Mesendoderm (in vitro differentiated cells): ENCODE results near the gene SPNS3.
A peak's percentile ranks its signal among the peaks of the same experiment; 100 is the strongest.

Experiments used
- DNase-seq: peaks from one replicate; pipeline ENCODE4 v3.0.0; 2013
- H2AK5ac ChIP-seq: 2 replicates; pipeline ENCODE4 v1.6.1; 2013; ENCODE audit warnings: low read length, inconsistent platforms
- H2BK120ac ChIP-seq: 2 replicates; pipeline ENCODE4 v1.6.1; 2013; ENCODE audit warnings: low read depth, mild to moderate bottlenecking, low read length, moderate library complexity, mixed read lengths
- H2BK15ac ChIP-seq: replicated peaks from 2 replicates; pipeline ENCODE4 v1.6.1; 2013; ENCODE audit warnings: low read depth, mild to moderate bottlenecking, moderate library complexity
- H2BK5ac ChIP-seq: 2 replicates; pipeline ENCODE4 v1.6.1; 2013; ENCODE audit warnings: low read length, inconsistent platforms
- H3K18ac ChIP-seq: 2 replicates; pipeline ENCODE4 v1.6.1; 2013; ENCODE audit warnings: mild to moderate bottlenecking, low read length, mixed read lengths
- H3K23ac ChIP-seq: one replicate; pipeline ENCODE4 v1.6.1; 2013; ENCODE audit warnings: low read length
- H3K27ac ChIP-seq: 2 replicates; pipeline ENCODE4 v1.5.1; 2013; ENCODE audit warnings: low read depth, mild to moderate bottlenecking, inconsistent platforms, low read length, moderate library complexity
- H3K27me3 ChIP-seq: 2 replicates; pipeline ENCODE4 v1.6.1; 2013; ENCODE audit warnings: low read length, control low read depth, mild to moderate bottlenecking, inconsistent platforms; ENCODE audit not compliant: insufficient read depth, poor library complexity
- H3K36me3 ChIP-seq: 2 replicates; pipeline ENCODE4 v1.6.1; 2013; ENCODE audit warnings: low read length, inconsistent platforms; ENCODE audit not compliant: control insufficient read depth, insufficient read depth
- H3K4ac ChIP-seq: one replicate; pipeline ENCODE4 v1.6.1; 2013; ENCODE audit warnings: low read depth, mild to moderate bottlenecking, low read length, moderate library complexity
- H3K4me1 ChIP-seq: 2 replicates; pipeline ENCODE4 v1.6.1; 2013; ENCODE audit warnings: low read depth, low read length, inconsistent platforms; ENCODE audit not compliant: control insufficient read depth
- H3K4me2 ChIP-seq: 2 replicates; pipeline ENCODE4 v1.6.1; 2013; ENCODE audit warnings: low read length
- H3K4me3 ChIP-seq: 2 replicates; pipeline ENCODE4 v1.5.1; 2013; ENCODE audit warnings: mild to moderate bottlenecking, low read length
- H3K56ac ChIP-seq: one replicate; pipeline ENCODE4 v1.6.1; 2013; ENCODE audit warnings: low read length
- H3K79me1 ChIP-seq: 2 replicates; pipeline ENCODE4 v1.6.1; 2013; ENCODE audit warnings: low read length, inconsistent platforms
- H3K79me2 ChIP-seq: 2 replicates; pipeline ENCODE4 v1.6.1; 2013; ENCODE audit warnings: mild to moderate bottlenecking, low read length; ENCODE audit not compliant: control insufficient read depth, insufficient read depth
- H3K9ac ChIP-seq: 2 replicates; pipeline ENCODE4 v1.6.1; 2013; ENCODE audit warnings: low read length, inconsistent platforms
- H4K5ac ChIP-seq: one replicate; pipeline ENCODE4 v1.6.1; 2013; ENCODE audit warnings: low read length
- H4K8ac ChIP-seq: one replicate; pipeline ENCODE4 v1.6.1; 2013; ENCODE audit warnings: low read depth, mild to moderate bottlenecking, control low read depth, low read length, moderate library complexity
- WGBS: extraction: QIAGEN DNeasy Blood & Tissue Kit; methylation state at CpG from one replicate; pipeline ENCODE4 v1.1.7; 2013; ENCODE audit warnings: low lambda C conversion rate, missing lambda C conversion rate; ENCODE audit not compliant: insufficient coverage; ENCODE audit errors: extremely low coverage; 5-methylcytosine and 5-hydroxymethylcytosine counted together

Gene SPNS3

DNA sequence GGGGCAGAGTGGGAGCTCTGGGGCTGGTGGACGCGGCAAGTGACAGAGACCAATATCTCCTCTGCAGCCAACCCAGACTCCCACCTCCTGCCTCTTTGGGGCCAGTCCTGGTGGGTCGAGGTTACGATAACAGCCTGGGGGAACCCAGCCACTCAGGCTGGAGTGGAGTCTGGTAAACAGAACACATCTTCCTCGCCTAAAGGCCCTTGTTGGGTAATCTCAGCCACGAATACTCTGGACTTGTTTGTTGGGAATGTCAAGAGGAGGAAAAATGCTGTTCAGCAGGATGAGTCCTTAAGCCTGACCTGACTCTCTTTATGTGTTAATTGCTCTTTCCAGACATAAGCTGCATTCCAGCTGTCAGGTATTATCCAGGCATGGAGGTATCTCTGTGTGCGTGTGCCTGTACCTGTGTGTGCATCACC is 56.9 kb downstream of the SPNS3 start:
- no peak overlapping the region for H4K5ac ChIP-seq
- no peak overlapping the region for H3K9ac ChIP-seq
- H3K27me3 ChIP-seq = no peaks in the 10 kb centered on the region
- no peak overlapping the region for H3K27ac ChIP-seq
- H4K8ac ChIP-seq = no peak overlapping the region
- H3K18ac ChIP-seq = no peak overlapping the region
- H3K4me1 ChIP-seq = no peaks in the 10 kb centered on the region
- H3K79me1 ChIP-seq = no peaks in the 10 kb centered on the region
- H2BK5ac ChIP-seq = no peak overlapping the region
- no peak overlapping the region for H3K4me2 ChIP-seq
- no CpG with 5 or more reads among the region's 7 CpGs for WGBS
- H3K36me3 ChIP-seq = no peaks in the 10 kb centered on the region
- H3K4me3 ChIP-seq = no peak overlapping the region
- no peak overlapping the region for H2BK15ac ChIP-seq
- DNase-seq = peak; percentile 45
- no peaks in the 10 kb centered on the region for H3K79me2 ChIP-seq
- H3K23ac ChIP-seq = no peak overlapping the region
- no peak overlapping the region for H2AK5ac ChIP-seq
- H3K4ac ChIP-seq = no peak overlapping the region
- H3K56ac ChIP-seq = no peak overlapping the region
- no peak overlapping the region for H2BK120ac ChIP-seq

- Histone ChIP-seq H3K4me2 (no peak overlapping the region), H3K23ac (no peak overlapping the region), H4K5ac (no peak overlapping the region), H3K18ac (no peak overlapping the region), H3K79me1 (no peaks in the 10 kb centered on the region), H3K79me2 (no peaks in the 10 kb centered on the region), H3K27ac (no peak overlapping the region), H2AK5ac (no peak overlapping the region), H3K4me3 (no peak overlapping the region), H2BK120ac (no peak overlapping the region), H3K4ac (no peak overlapping the region), H3K4me1 (no peaks in the 10 kb centered on the region), H2BK5ac (no peak overlapping the region), H3K9ac (no peak overlapping the region), H3K27me3 (no peaks in the 10 kb centered on the region), H4K8ac (no peak overlapping the region), H3K36me3 (no peaks in the 10 kb centered on the region), H2BK15ac (no peak overlapping the region), H3K56ac (no peak overlapping the region)
- WGBS = no CpG with 5 or more reads among the region's 20 CpGs
- DNase-seq = peak; percentile 90
Measured at GRCh38 chr17:4492721-4493561, 59.2 kb downstream of the SPNS3 start.

- no CpG with 5 or more reads among the region's 23 CpGs for WGBS
- Histone ChIP-seq H2BK120ac (no peak overlapping the region), H3K23ac (no peak overlapping the region), H3K9ac (no peak overlapping the region), H4K8ac (no peak overlapping the region), H3K4me1 (no peaks in the 10 kb centered on the region), H3K27me3 (peaks cover 13% of the 10 kb centered on the region), H2BK15ac (no peak overlapping the region), H4K5ac (no peak overlapping the region), H3K56ac (no peak overlapping the region), H3K27ac (no peak overlapping the region), H2BK5ac (no peak overlapping the region), H3K4me3 (no peak overlapping the region), H3K36me3 (no peaks in the 10 kb centered on the region), H3K79me1 (no peaks in the 10 kb centered on the region), H3K4ac (no peak overlapping the region), H2AK5ac (no peak overlapping the region), H3K4me2 (no peak overlapping the region), H3K79me2 (no peaks in the 10 kb centered on the region), H3K18ac (no peak overlapping the region)
- DNase-seq = no peak
Measured at GRCh38 chr17:4497101-4497824, 63.5 kb downstream of the SPNS3 start.

DNA sequence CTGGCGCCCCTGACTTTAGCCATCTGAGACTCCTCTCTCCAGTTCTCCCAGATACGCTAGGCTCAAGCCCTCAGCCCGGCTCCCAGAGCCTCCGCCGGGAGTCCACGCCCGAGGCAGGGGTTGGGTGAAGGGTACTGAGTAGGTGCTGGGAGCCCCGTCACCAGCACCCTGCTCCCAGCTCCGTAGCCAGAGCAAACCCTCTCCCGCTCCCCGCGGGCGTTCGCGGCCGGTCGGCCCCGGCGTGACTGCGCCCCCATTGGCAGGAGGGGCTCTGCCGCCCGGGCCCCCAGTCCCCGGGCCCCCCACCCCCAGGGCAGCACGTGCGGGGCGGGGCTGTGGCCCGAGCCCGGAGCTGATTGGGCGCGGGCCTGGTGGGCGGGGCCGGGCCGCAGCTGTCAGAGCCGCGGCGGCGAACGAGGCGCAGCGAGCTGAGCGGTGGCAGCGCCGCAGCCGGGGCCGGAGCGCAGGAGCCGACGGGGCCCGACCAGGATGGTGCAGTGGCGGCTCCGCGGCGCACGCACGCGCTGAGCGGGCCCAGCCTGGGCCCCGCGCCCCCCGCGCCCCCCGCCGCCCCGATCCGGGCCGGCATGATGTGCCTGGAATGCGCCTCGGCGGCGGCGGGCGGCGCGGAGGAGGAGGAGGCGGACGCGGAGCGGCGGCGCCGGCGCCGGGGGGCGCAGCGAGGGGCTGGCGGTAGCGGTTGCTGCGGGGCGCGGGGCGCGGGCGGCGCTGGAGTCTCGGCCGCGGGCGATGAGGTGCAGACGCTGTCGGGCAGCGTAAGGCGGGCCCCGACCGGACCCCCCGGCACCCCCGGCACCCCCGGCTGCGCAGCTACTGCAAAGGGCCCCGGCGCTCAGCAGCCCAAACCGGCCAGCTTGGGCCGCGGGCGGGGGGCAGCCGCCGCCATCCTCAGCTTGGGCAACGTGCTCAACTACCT is 65.0 kb downstream of the SPNS3 start, which contains the start of gene SPNS2:
SPNS2 (plus strand) TSS at position 421 of the 937 bp plus-strand sequence; CDS start at position 588, 167 bp downstream.
- Histone ChIP-seq H3K79me2 (no peaks in the 10 kb centered on the region), H3K4me1 (no peaks in the 10 kb centered on the region), H3K9ac (no peak within 1 kb of the TSS), H3K36me3 (no peaks in the 10 kb centered on the region), H3K23ac (no peak within 1 kb of the TSS), H4K5ac (no peak within 1 kb of the TSS), H3K18ac (no peak within 1 kb of the TSS), H2BK120ac (no peak within 1 kb of the TSS), H4K8ac (no peak within 1 kb of the TSS), H3K27me3 (peaks cover 13% of the 10 kb centered on the region), H2BK5ac (no peak within 1 kb of the TSS), H2BK15ac (no peak within 1 kb of the TSS), H3K4me3 (no peak within 1 kb of the TSS), H3K27ac (no peak within 1 kb of the TSS), H3K56ac (no peak within 1 kb of the TSS), H3K79me1 (no peaks in the 10 kb centered on the region), H2AK5ac (no peak within 1 kb of the TSS), H3K4ac (no peak within 1 kb of the TSS), H3K4me2 (peak within 1 kb of the TSS; percentile 15)
- DNase-seq = peak; percentile 58
- no CpG with 5 or more reads among the region's 117 CpGs for WGBS

GRCh38 chr17:4499431-4500190 is 65.9 kb downstream of the SPNS3 start:
- no peak overlapping the region for H3K9ac ChIP-seq
- H3K79me1 ChIP-seq = no peaks in the 10 kb centered on the region
- no peak overlapping the region for H2BK15ac ChIP-seq
- H4K5ac ChIP-seq = no peak overlapping the region
- no peaks in the 10 kb centered on the region for H3K79me2 ChIP-seq
- no peak overlapping the region for H4K8ac ChIP-seq
- no peak overlapping the region for H3K4me3 ChIP-seq
- H2BK5ac ChIP-seq = no peak overlapping the region
- no peak overlapping the region for H3K27ac ChIP-seq
- no peak overlapping the region for H3K4me2 ChIP-seq
- H3K36me3 ChIP-seq = no peaks in the 10 kb centered on the region
- H3K23ac ChIP-seq = no peak overlapping the region
- H3K56ac ChIP-seq = no peak overlapping the region
- no peak for DNase-seq
- H3K4me1 ChIP-seq = no peaks in the 10 kb centered on the region
- H3K18ac ChIP-seq = no peak overlapping the region
- H2BK120ac ChIP-seq = no peak overlapping the region
- no CpG with 5 or more reads among the region's 53 CpGs for WGBS
- peaks cover 13% of the 10 kb centered on the region for H3K27me3 ChIP-seq
- H3K4ac ChIP-seq = no peak overlapping the region
- no peak overlapping the region for H2AK5ac ChIP-seq
